K562 (cell line): ENCODE results near the gene ZNF474. TPM values are rescaled to one million over a fixed set of nuclear protein-coding genes. Genes with fewer than 3 reads are reported as not detected.

Source experiments
- ARID1B ChIP-seq: fragments of 450-650 bp; IDR thresholded peaks from 2 replicates; pipeline ENCODE4 v1.6.1; 2016; ENCODE audit warnings: antibody characterized with exemption, mild to moderate bottlenecking, inconsistent platforms
- BCLAF1 ChIP-seq, 2 experiments: fragments of 450-650 bp in 1 of 2; IDR thresholded peaks; 2 replicates each; pipeline ENCODE4 v1.6.1; 2011 to 2017; ENCODE audit warnings: low read depth in 2 of 2, antibody characterized with exemption in 1 of 2, borderline replicate concordance in 1 of 2, low read length in 1 of 2, mild to moderate bottlenecking in 1 of 2, mixed read lengths in 1 of 2; ENCODE audit not compliant: control insufficient read depth in 1 of 2
- CBX3 ChIP-seq, 2 experiments: IDR thresholded peaks; 1 replicate in 1 of 2; 2 replicates in 1 of 2; pipeline ENCODE4 v1.6.1; 2012; ENCODE audit warnings: inconsistent platforms in 2 of 2, low read length in 2 of 2, borderline replicate concordance in 1 of 2, control low read depth in 1 of 2
- CCAR2 ChIP-seq: fragments of 200-400 bp; formaldehyde crosslinking; IDR thresholded peaks from 2 replicates; pipeline ENCODE4 v1.6.1; 2017; ENCODE audit warnings: mild to moderate bottlenecking, low read depth, low read length
- CREM ChIP-seq: IDR thresholded peaks from 2 replicates; pipeline ENCODE4 v1.6.1; 2014; ENCODE audit warnings: antibody characterized with exemption, low read depth
- CXXC5 ChIP-seq: fragments of 250-450 bp; sonication (Bioruptor Pico); IDR thresholded peaks from 2 replicates; pipeline ENCODE4 v1.8.0; 2022; ENCODE audit warnings: inconsistent platforms, mild to moderate bottlenecking, moderate library complexity
- DPF2 ChIP-seq: fragments of 450-650 bp; IDR thresholded peaks from 2 replicates; pipeline ENCODE4 v1.6.1; 2016
- EP300 ChIP-seq: IDR thresholded peaks from 2 replicates; pipeline ENCODE4 v1.6.1; 2012; ENCODE audit warnings: low read length, improper control_type of control experiment
- FOSL1 ChIP-seq: fragments of 200-800 bp; sonication (Bioruptor generic); conservative IDR thresholded peaks from 2 replicates; pipeline ENCODE4 v1.6.1; 2016; ENCODE audit warnings: missing genetic modification characterization, missing compliant biosample characterization
- NUFIP1 ChIP-seq: fragments of 450-650 bp; IDR thresholded peaks from 2 replicates; pipeline ENCODE4 v1.6.1; 2018; ENCODE audit not compliant: partially characterized antibody
- REST ChIP-seq, 2 experiments: fragments of 450-650 bp; formaldehyde crosslinking in 1 of 2; IDR thresholded peaks; 2 replicates each; pipeline versions ENCODE4 v1.4.0 to v1.6.1; 2014 to 2020; ENCODE audit warnings: mild to moderate bottlenecking in 2 of 2, borderline replicate concordance in 1 of 2, low read depth in 1 of 2
- SMARCE1 ChIP-seq: fragments of 450-650 bp; IDR thresholded peaks from 2 replicates; pipeline ENCODE4 v1.7.1; 2016; ENCODE audit warnings: mild to moderate bottlenecking
- ZNF175 ChIP-seq: fragments of 200-800 bp; sonication (Bioruptor generic); IDR thresholded peaks from 2 replicates; pipeline ENCODE4 v1.6.1; 2016; ENCODE audit warnings: low read depth, mild to moderate bottlenecking, missing genetic modification characterization, missing compliant biosample characterization
- polyA plus RNA-seq, 8 experiments: library from polyadenylated mRNA; depleted of rRNA in 4 of 8; stranded (reverse) in 5 of 8; unstranded in 3 of 8; fragments of >200 nt; fragmentation: Nextera tagmentation in 2 of 8; fragmentation: Illumina TruSeq in 1 of 8; extraction: Ambion mirVana in 2 of 8; extraction: Trizol in 1 of 8; gene quantifications; 2 replicates each; pipeline versions ENCODE4 v1.2.1 to v1.2.3, GENCODE V29; 2011 to 2014; ENCODE audit warnings: inconsistent platforms in 1 of 8, missing spikeins in 1 of 8
- total RNA-seq, 7 experiments: library from RNA; depleted of rRNA in 6 of 7; stranded (reverse); fragments of >200 nt in 6 of 7; fragmentation: Illumina TruSeq in 2 of 7; extraction: Trizol in 2 of 7; gene quantifications; 2 replicates each; pipeline versions ENCODE4 v1.2.1 to v1.2.3, GENCODE V29; 2011 to 2021; ENCODE audit warnings: low replicate concordance in 1 of 7

Gene ZNF474
- total and polyA plus RNA-seq, 9 of the 15 experiments (the other 6 are each of a cell fraction or from before 2014, with no cell fraction given), result 0.16 to 0.62 (median 0.39) TPM

- no peak for TF ChIP-seq BCLAF1 (IDR thresholded peaks at IDR 0.05; ENCODE audit: borderline replicate concordance in 1 of 2, control insufficient read depth in 1 of 2, low read depth in 2 of 2, low read length in 1 of 2)
- 0 out of 2 replicates have a peak, but pooled peaks have one; percentile 18 for TF ChIP-seq CXXC5
- TF ChIP-seq ARID1B, result peak; percentile 86
- TF ChIP-seq CBX3 (IDR thresholded peaks at IDR 0.05; ENCODE audit: borderline replicate concordance in 1 of 2, low read length in 2 of 2), result peak in 1 of 2 experiments; percentile 98; a peak in 2 of 3 replicates
- TF ChIP-seq EP300, result peak; percentile 42; the same call in 1 of the 2 replicates
- TF ChIP-seq FOSL1, result peak; percentile 82
- TF ChIP-seq DPF2, result peak; percentile 88
- TF ChIP-seq ZNF175, result 0 out of 2 replicates have a peak, but pooled peaks have one; percentile 48
- TF ChIP-seq SMARCE1, result peak; percentile 63; the same call in 1 of the 2 replicates
- no peak for TF ChIP-seq CCAR2
- TF ChIP-seq NUFIP1, result peak; percentile 39
- peak; percentile 33; the same call in 1 of the 2 replicates for TF ChIP-seq REST (IDR thresholded peaks at IDR 0.05; ENCODE audit: borderline replicate concordance)
- TF ChIP-seq REST (CRISPR knock-in tag; IDR thresholded peaks at IDR 0.05; ENCODE audit: low read depth), result no peak
- TF ChIP-seq CREM, result 0 out of 2 replicates have a peak, but pooled peaks have one; percentile 22
Observed at GRCh38 chr5:122089096-122090013, 40.0 kb upstream of the ZNF474 start (continued).
